GM04503 (cell line): ENCODE measurements around the gene NAPB.

Experiments
- DNase-seq: peaks from one replicate; pipeline ENCODE4 v3.0.0-alpha.2; 2012; ENCODE audit warnings: low read depth

The NAPB gene

GRCh38 chr20:23344336-23344735, 77.0 kb downstream of the NAPB start:
- DNase-seq, result no peak

GRCh38 chr20:23343590-23343989, 77.7 kb downstream of the NAPB start:
- no peak for DNase-seq

GRCh38 chr20:23341073-23341472, 80.2 kb downstream of the NAPB start:
- DNase-seq, result no peak

GRCh38 chr20:23340524-23340923, 80.8 kb downstream of the NAPB start:
- no peak for DNase-seq

GRCh38 chr20:23339986-23340385, 81.3 kb downstream of the NAPB start:
- DNase-seq, result no peak

GRCh38 chr20:23337312-23337711, 84.0 kb downstream of the NAPB start:
- DNase-seq, result no peak

GRCh38 chr20:23336476-23336875, 84.8 kb downstream of the NAPB start:
- DNase-seq, result no peak

- DNase-seq, result no peak
Observed at GRCh38 chr20:23335521-23335920, 85.8 kb downstream of the NAPB start.

- DNase-seq, result no peak
Observed at GRCh38 chr20:23334111-23334510, 87.2 kb downstream of the NAPB start.

GRCh38 chr20:23332467-23332866, 88.8 kb downstream of the NAPB start:
- DNase-seq, result no peak

GRCh38 chr20:23331450-23332350, 89.6 kb downstream of the NAPB start:
- DNase-seq, result no peak

GRCh38 chr20:23327617-23328333, 93.5 kb downstream of the NAPB start:
- no peak for DNase-seq

GRCh38 chr20:23326774-23327173, 94.5 kb downstream of the NAPB start:
- no peak for DNase-seq

GRCh38 chr20:23325107-23325506, 96.2 kb downstream of the NAPB start:
- DNase-seq, result no peak
